Activated T-cell treated with anti-CD3 and anti-CD28 coated beads, Interleukin-2, amount 50 U/mL, for 4 hours (primary cell): ENCODE data around the gene RTN4R. TPM values are rescaled to one million over a fixed set of nuclear protein-coding genes. Genes with fewer than 3 reads are reported as not detected.

ENCODE experiments used
- ATAC-seq, 2 donors: fragments of 200-7000 bp; cut with Tn5 transposase; one replicate each; pipeline ENCODE4 v1.10.0; 2021
- DNase-seq: peaks from one replicate; pipeline ENCODE4 v3.0.0-alpha.2; 2020
- H3K27me3 Mint-ChIP-seq: one replicate; pipeline ENCODE4 v1.8.0; 2021; ENCODE audit warnings: low read depth, mixed read lengths
- H3K36me3 Mint-ChIP-seq: one replicate; pipeline ENCODE4 v1.8.0; 2022; ENCODE audit warnings: mixed read lengths; ENCODE audit not compliant: insufficient read depth
- H3K4me1 Mint-ChIP-seq: one replicate; pipeline ENCODE4 v1.8.0; 2021; ENCODE audit warnings: low read depth, mixed read lengths
- H3K4me3 Mint-ChIP-seq: one replicate; pipeline ENCODE4 v1.8.0; 2021; ENCODE audit warnings: mild to moderate bottlenecking, moderate library complexity, mixed read lengths
- H3K9me3 Mint-ChIP-seq: one replicate; pipeline ENCODE4 v1.8.0; 2021; ENCODE audit warnings: mixed read lengths
- total RNA-seq, 3 donors: library from RNA; stranded (reverse); gene quantifications; one replicate each; pipeline ENCODE4 v1.2.1, GENCODE V29; 2021

RTN4R gene
- total RNA-seq, 3 donors from 2014 or later, result 0.89 to 1.4 (median 1.0) TPM

- Mint-ChIP-seq H3K9me3 (no peaks in the 10 kb centered on the region), H3K36me3 (no peaks in the 10 kb centered on the region), H3K4me1 (no peaks in the 10 kb centered on the region), H3K27me3 (no peaks in the 10 kb centered on the region), H3K4me3 (no peak overlapping the region)
- ATAC-seq (no peak), DNase-seq (no peak)
Measured at GRCh38 chr22:20191803-20192202, 76.3 kb downstream of the RTN4R start.

Other genes starting within 250 kb of the RTN4R start
- 10 to 100 TPM; 23.1 to 26.8 (median 25.3) TPM for gene TANGO2, start 247.2 kb downstream of the RTN4R start, total RNA-seq
- gene DGCR8, start 188.1 kb downstream of the RTN4R start, total RNA-seq, result 10 to 100 TPM; 56.2 to 65.3 (median 60.9) TPM
- gene RANBP1, start 152.2 kb downstream of the RTN4R start, total RNA-seq, result 100 to 1,000 TPM; 453 to 533 (median 503) TPM
- 100 to 1,000 TPM; 143 to 161 (median 146) TPM for gene TRMT2A, start 151.1 kb downstream of the RTN4R start, total RNA-seq
- 10 to 100 TPM; 88.2 to 99.5 (median 89.5) TPM for gene ZDHHC8, start 136.5 kb downstream of the RTN4R start, total RNA-seq
- not detected for gene CCDC188, start 117.3 kb downstream of the RTN4R start, total RNA-seq
- 10 to 100 TPM; 30.3 to 38.1 (median 33.2) TPM for gene DGCR6L, start 51.7 kb upstream of the RTN4R start, total RNA-seq
- 10 to 100 TPM; 16.4 to 21.1 (median 19.4) TPM for gene ZNF74, start 125.8 kb upstream of the RTN4R start, total RNA-seq
- gene SCARF2, start 169.5 kb upstream of the RTN4R start, total RNA-seq, result under 1 TPM; 0.24 to 0.46 (median 0.37) TPM
- 1 to 10 TPM; 4.6 to 5.8 (median 5.7) TPM for gene KLHL22, start 227.5 kb upstream of the RTN4R start, total RNA-seq
- gene MED15, start 239.3 kb upstream of the RTN4R start, total RNA-seq, result 10 to 100 TPM; 83.2 to 90.5 (median 84.0) TPM